Right cardiac atrium (tissue), 5 donors: ENCODE data around the gene COQ6. TPM values are rescaled to one million over a fixed set of nuclear protein-coding genes. Genes with fewer than 3 reads are reported as not detected.

Experiments
- polyA plus RNA-seq: library from polyadenylated mRNA; stranded (reverse); fragments of 200-250 nt; gene quantifications from one replicate; pipeline ENCODE4 v1.2.3, GENCODE V29; 2013
- total RNA-seq, 4 donors: library from RNA; stranded (reverse); fragmentation: NEBNext Ultra II Directional; extraction: Animal tissue kit (Norgen Biotek cat#: 25700); gene quantifications; one replicate each; pipeline ENCODE4 v1.2.1, GENCODE V29; 2021
- donor health status: healthy with polysubstance abuse.
- donor health status: DM: no; HTN: yes; CAD: no.
- donor health status: DM: no; HTN: no; CAD: no.
- donor health status: DM: no; HTN: yes; CAD: no; lungs with severe emphysema.
- donor health status: DM: yes; HTN: yes; CAD: no.

Gene COQ6
- total and polyA plus RNA-seq, 5 donors = 29.2 to 43.4 (median 33.6) TPM

Other genes starting within 250 kb of the COQ6 start
- gene PNMA1, start 235.9 kb upstream of the COQ6 start, total RNA-seq = 10 to 100 TPM; 25.6 to 36.3 (median 30.0) TPM
- 18.0 TPM for gene PNMA1, start 235.9 kb upstream of the COQ6 start, polyA plus RNA-seq
- gene PTGR2, start 98.5 kb upstream of the COQ6 start, total RNA-seq = 10 to 100 TPM; 31.3 to 38.3 (median 32.1) TPM
- 33.3 TPM for gene PTGR2, start 98.5 kb upstream of the COQ6 start, polyA plus RNA-seq
- gene ZNF410, start 63.4 kb upstream of the COQ6 start, total RNA-seq = 10 to 100 TPM; 16.3 to 30.4 (median 20.1) TPM
- gene ZNF410, start 63.4 kb upstream of the COQ6 start, polyA plus RNA-seq = 12.1 TPM
- gene FAM161B, start 208 bp upstream of the COQ6 start, total RNA-seq = 1 to 10 TPM; 3.1 to 4.6 (median 3.5) TPM
- 2.3 TPM for gene FAM161B, start 208 bp upstream of the COQ6 start, polyA plus RNA-seq
- gene ENTPD5, start 69.0 kb downstream of the COQ6 start, total RNA-seq = 1 to 10 TPM; 7.6 to 8.7 (median 7.9) TPM
- gene ENTPD5, start 69.0 kb downstream of the COQ6 start, polyA plus RNA-seq = 5.7 TPM
- 1 to 10 TPM; 4.9 to 5.5 (median 5.3) TPM for gene BBOF1, start 69.0 kb downstream of the COQ6 start, total RNA-seq
- 4.5 TPM for gene BBOF1, start 69.0 kb downstream of the COQ6 start, polyA plus RNA-seq
- 10 to 100 TPM; 27.0 to 58.0 (median 31.9) TPM for gene ALDH6A1, start 134.2 kb downstream of the COQ6 start, total RNA-seq
- 15.3 TPM for gene ALDH6A1, start 134.2 kb downstream of the COQ6 start, polyA plus RNA-seq
- 1 to 10 TPM; 7.1 to 9.2 (median 7.8) TPM for gene LIN52, start 134.7 kb downstream of the COQ6 start, total RNA-seq
- 5.5 TPM for gene LIN52, start 134.7 kb downstream of the COQ6 start, polyA plus RNA-seq